AG10803 (cell line): ENCODE data around the gene APOA1.
A peak's percentile ranks its signal among the peaks of the same experiment; 100 is the strongest.

Experiments
- DNase-seq: peaks from one replicate; pipeline ENCODE4 v3.0.0; 2010; ENCODE audit warnings: low read depth
- H3K4me3 ChIP-seq: 2 replicates; pipeline ENCODE4 v1.5.1; 2011; ENCODE audit warnings: mild to moderate bottlenecking, low read length, control low read depth
- TF ChIP-seq, protein P1 (sequence below): conservative IDR thresholded peaks from 2 replicates; pipeline ENCODE4 v1.5.1; 2011; ENCODE audit warnings: mild to moderate bottlenecking, low read length, control low read depth, inconsistent platforms

Gene APOA1

DNA sequence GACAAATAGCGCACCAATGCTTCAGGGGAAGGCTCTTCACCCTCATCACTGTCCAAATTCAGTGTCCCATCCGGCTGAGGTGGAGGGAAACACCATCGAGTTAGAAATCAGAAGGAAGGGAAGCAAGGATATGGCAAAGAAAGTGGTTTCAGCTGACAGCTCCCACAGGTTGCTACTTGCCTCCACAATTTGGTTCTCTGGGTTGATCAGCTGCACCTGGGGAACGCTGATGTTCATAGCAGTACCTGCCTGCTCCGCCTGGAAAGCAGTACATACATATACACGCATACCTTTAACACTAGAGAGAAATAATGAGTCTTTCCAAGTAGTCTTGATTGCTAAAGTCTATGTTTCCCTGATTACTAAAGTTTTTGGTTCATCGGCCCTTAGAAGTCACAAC lies 37.8 kb upstream of the APOA1 start:
- TF ChIP-seq, protein P1, sequence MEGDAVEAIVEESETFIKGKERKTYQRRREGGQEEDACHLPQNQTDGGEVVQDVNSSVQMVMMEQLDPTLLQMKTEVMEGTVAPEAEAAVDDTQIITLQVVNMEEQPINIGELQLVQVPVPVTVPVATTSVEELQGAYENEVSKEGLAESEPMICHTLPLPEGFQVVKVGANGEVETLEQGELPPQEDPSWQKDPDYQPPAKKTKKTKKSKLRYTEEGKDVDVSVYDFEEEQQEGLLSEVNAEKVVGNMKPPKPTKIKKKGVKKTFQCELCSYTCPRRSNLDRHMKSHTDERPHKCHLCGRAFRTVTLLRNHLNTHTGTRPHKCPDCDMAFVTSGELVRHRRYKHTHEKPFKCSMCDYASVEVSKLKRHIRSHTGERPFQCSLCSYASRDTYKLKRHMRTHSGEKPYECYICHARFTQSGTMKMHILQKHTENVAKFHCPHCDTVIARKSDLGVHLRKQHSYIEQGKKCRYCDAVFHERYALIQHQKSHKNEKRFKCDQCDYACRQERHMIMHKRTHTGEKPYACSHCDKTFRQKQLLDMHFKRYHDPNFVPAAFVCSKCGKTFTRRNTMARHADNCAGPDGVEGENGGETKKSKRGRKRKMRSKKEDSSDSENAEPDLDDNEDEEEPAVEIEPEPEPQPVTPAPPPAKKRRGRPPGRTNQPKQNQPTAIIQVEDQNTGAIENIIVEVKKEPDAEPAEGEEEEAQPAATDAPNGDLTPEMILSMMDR = no peak
- H3K4me3 ChIP-seq = no peak overlapping the region
- DNase-seq = no peak

DNA sequence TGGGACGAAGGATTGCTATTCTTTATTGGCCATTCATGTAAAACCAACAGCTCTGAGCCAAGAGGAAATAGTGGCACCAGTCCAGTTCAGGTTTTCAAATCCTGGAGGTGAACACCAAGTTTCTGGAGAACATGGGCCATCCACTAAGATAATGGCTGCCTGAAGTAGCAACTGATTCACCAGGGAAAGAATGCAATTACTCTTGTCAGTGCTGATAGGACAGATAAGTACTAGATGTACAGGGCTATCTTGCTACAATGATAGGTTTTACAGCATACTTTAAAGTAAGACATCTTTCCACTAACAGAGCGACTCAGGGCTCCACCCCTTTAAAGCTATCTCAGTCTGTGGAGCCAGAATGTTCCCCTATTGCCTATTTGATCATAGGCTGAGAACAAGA lies 36.8 kb upstream of the APOA1 start:
- TF ChIP-seq, protein P1 = no peak
- DNase-seq = no peak
- H3K4me3 ChIP-seq = no peak overlapping the region

DNA sequence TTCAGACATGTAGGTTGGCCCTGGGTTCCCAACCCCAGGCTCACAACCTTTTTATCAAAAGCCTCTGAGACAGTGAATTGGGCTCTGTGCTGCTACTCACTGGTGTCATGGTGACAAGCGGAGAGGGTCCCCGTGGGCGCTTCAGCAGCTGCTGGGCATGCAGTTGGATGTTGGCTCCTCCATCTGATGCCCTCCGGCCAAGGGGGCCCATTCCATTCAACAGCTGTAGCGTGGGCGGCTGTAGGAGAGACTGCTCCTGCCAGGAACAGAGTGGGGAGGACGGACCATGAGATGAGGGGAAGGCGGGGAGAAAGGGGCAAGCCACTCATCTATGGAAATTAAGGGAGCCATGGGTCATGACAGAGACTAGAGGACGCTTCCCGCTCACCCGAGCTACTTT lies 36.0 kb upstream of the APOA1 start:
- TF ChIP-seq, protein P1 = no peak
- no peak for DNase-seq
- H3K4me3 ChIP-seq = no peak overlapping the region

DNA sequence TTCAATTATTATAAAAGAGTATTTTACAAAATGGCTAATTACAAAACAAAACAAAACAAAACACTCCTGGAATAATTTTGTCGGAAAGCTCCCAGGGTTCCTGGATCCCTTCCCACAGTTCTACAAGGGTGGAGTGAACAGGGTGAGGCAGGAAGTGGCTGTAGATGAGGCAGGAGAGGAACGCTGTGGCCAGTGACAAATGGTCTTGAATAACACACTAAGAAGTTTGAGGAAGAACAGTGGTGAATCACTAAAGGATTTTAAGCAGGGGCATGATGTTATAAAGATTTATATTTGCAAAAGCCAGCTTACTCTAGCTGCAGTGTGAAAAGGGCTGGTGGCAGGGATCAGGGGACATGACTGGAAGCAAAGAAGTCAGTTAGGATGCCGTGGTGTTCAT lies 33.8 kb upstream of the APOA1 start:
- TF ChIP-seq, protein P1 = no peak
- H3K4me3 ChIP-seq = no peak overlapping the region
- DNase-seq = peak; percentile 96

DNA sequence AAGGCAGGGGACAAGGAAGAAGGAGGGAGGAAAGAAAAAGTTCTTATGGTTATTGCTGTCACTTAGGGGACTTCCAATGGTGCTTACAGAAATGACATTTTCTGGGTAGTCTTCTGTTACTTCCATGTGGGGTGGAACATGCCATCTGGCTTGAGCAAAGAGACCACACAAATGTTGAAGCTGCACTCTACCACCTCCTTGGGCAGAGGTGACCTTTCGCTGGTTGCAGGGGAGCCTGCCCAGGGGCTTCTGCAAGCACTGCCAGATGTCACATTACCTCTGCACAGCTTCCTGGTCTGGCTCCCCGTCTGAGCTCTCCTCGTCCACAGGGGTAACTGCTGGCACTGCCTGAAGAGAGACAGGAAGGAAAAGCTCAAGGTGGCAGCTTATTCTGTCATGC lies 32.6 kb upstream of the APOA1 start:
- TF ChIP-seq, protein P1 = no peak
- DNase-seq = no peak
- H3K4me3 ChIP-seq = no peak overlapping the region

DNA sequence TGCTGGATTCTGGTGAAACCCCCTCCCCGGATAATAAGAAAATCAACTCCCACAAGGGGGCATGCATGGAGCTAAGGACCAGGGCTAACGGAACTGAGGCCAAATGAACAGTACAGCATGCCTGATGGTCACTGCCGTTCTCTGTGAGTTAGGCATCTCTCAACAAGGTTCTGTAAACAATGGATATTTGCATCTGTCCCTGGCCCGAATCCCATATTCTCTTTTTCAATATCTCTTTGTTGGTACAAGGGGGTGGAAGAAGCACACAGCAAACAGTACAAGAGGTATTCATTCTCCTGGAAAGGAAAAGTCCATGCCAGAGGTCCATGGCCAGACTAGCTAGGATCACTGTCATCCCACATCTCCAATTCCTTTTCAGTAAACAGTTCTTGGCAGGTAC lies 32.2 kb upstream of the APOA1 start:
- H3K4me3 ChIP-seq = no peak overlapping the region
- TF ChIP-seq, protein P1 = no peak
- no peak for DNase-seq

DNA sequence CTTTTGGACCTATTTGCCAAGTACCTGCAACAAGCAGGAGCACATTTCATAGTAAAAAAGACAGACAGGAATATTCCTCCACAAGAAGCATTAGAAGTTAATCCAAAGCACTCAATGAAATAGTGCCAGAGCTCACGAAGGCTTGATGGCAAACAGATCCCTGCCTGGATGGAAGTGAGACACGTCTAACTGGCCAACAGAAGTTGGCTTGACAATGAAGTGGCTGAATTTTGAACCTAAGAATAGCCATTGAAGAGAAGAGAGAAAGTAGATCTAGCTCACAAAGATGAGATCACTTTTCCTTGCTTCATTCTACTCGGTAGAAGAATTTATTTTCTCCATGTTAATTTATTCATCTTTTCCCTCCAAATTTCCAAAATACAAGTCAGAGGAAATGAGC lies 30.6 kb upstream of the APOA1 start:
- no peak for DNase-seq
- TF ChIP-seq, protein P1 = no peak
- no peak overlapping the region for H3K4me3 ChIP-seq
